Stimulated activated CD8-positive, alpha-beta memory T cell treated with anti-CD3 and anti-CD28 coated beads, Interleukin-12 subunit alpha, Interleukin-12 subunit beta, amount 100 ng/mL, for 4 hours (primary cell): ENCODE results near the gene UBR4.

Source experiments
- DNase-seq: peaks from one replicate; pipeline ENCODE4 v3.0.0-alpha.2; 2020; ENCODE audit warnings: low read depth

The UBR4 gene

GRCh38 chr1:19036041-19036812 lies 173.8 kb downstream of the UBR4 start:
- DNase-seq, result no peak

GRCh38 chr1:19035377-19036040 lies 174.6 kb downstream of the UBR4 start:
- no peak for DNase-seq

GRCh38 chr1:19034721-19035120 lies 175.3 kb downstream of the UBR4 start:
- no peak for DNase-seq

GRCh38 chr1:19033926-19034680 lies 176.0 kb downstream of the UBR4 start:
- no peak for DNase-seq

DNA sequence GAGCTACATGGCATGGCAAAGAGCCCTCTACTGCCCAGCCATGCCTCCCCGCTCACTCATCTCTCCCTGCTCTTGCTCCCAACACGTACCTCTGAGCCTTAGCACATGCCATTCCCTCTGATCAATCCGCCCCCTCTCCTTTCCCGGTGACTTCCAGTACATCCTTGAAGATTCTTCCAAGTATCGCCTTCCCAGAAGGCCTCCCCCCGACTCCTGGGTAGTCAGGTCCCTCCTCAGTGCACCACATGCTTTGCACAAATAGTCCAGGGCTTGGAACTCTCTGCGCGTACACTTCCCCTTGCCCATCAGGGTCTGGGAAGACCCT lies 176.6 kb downstream of the UBR4 start:
- no peak for DNase-seq

DNA sequence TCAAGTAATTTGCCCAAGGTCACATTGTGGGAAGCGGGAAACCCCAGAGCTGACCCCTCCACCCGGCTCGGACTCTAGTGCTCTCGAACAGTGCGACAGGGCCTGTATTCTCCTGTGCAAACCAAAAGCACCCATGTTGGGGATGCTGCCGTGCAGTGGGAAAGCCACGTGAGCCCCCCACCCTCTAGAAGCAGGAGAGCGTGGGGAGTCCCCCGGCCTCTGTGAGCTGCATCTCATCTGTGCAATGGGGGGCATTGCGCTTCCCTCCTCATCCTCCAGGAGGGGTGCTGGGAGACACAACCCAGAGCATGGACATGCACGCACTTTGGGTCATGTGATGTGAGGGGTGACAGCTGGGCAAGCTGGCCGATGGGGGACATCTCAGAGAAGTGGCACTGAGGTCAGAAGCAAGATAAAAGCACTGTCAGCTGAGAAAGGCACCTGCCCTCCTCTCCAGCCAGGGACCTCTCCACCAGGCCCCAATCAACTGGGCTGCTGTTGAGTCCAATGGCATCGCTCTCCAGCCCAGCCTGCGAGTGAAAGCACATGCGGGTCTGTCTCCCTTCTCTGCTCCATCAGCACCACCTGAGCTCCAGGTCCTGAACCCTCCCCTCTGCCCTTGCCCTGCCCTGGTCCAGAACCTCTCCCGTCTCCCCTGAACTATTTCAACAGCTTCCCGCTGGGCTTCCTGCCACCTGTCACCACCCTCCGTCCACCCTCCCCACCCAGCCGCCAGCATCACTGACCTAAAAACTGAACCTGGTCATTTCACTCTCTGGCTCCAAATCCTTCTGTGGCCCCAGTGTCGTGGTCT lies 177.2 kb downstream of the UBR4 start:
- DNase-seq, result no peak

DNA sequence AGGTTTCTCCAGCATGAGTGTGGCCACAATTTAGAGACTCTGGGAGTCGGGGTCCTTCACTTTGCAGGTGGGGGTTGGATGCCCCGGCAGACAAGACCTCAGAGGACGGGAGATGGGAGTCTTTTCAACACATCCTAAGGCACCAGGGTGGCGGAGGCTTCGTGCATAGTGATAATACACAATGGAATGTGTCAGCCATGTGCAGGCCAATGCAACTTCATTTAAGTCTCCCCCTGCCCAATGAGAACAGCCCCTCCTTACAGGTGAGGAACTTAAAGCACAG lies 177.7 kb downstream of the UBR4 start:
- no peak for DNase-seq

DNA sequence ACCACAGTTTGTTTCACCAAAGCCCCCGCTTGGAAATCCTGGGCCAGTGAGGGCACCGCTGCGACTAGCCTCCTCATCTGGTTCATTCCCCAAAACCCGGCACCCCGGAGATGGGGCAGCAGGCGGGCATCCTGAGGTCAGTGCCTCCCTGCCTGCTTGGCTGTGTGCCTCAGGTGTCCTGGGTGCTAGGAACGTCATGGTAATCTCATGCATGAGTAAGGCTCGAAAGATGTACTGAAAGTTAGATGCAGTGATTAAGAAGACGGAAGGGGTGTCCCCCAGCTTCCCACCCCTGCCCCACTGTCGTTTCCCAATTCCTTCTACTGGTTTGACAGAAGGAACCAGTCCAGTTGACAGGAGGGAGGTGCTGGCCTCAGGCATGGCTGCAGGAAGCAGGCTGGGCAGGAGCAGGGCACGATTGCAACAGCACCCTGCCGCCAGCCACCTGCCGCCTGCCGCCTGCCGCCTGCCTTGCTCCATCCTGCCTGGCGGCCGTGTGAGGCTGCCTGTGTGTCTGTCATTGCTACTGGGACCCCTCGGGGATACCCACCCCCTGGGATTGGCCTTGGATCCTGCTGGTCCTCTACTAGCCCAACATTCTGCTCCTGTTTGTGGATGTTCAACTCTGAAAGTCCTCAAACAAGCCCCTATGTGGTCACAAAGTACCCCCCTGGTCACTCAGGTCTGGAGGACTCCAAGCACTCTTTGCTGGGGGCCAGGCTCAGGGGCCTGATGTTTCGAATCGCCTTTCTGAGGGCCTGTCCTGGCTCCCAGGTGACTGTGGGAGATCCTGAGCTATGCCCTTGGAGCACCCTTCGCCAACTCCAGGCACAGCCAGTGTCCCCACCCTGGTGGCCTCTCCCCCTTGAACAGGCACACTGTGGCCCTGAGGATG lies 180.6 kb downstream of the UBR4 start:
- no peak for DNase-seq

DNA sequence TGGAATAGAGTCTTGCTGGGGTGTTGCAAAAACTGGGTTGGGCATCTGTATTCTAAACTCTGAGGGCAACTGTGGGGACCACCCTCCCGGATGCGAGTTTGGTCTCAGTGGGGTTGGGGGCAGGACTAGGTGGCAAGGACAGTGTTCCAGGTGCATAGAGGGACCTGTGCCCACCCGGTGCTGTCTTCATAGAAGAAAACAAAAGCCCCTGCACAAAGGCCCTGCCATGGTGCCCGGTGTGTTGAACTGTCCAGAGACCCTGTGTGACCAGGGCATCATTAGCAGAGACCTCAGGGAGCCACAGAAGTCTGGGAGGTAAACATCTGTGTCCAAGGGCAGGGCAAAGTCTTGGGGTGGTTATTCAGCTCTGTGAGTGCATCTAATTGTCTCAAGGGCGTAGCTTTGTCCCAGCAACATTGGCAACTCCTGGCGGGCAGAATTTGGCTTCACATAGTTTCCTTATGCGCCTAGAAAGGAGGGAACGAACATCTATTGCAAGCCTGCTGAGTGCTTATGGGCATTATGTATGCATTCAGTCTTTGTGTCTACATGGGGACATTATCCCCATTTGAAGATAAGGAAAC lies 181.4 kb downstream of the UBR4 start:
- DNase-seq, result no peak

DNA sequence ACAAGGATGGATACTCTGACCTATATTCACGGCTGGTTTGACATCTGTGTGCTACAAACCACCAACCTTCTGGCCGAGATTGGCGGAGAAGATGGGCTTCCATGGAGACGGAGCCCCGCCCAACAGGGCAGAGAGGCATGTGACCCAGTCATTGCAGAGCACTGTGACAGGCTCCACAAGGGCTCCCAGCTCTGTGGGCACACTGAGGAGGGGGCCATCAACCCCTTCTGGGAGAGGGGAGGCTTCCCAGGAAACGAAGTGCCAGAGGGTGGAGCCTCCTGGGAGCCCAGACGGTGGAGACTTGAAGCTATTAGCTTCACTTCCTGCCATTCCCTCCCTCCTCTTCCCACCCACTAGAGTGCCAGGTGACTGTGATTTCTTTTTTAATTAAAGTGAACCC lies 182.0 kb downstream of the UBR4 start:
- DNase-seq, result no peak
